ENCODE data around the gene TBX10.
"Not testable (repeated sequence)": the region's sequence is repeated elsewhere in the genome, so short reads cannot be mapped to it uniquely, and the experiment has no call there.

TBX10 gene

GRCh38 chr11:67599149-67599548 lies 40.4 kb downstream of the TBX10 start:
- DNase-seq (ENCODE audit: low read depth) = no peak

GRCh38 chr11:67597963-67598362 lies 41.6 kb downstream of the TBX10 start:
- DNase-seq (ENCODE audit: low read depth) = not testable (repeated sequence)

- DNase-seq (ENCODE audit: low read depth) = not testable (repeated sequence)
Observed at GRCh38 chr11:67597458-67597857, 42.1 kb downstream of the TBX10 start.

GRCh38 chr11:67596753-67597300 lies 42.7 kb downstream of the TBX10 start:
- no peak for DNase-seq (ENCODE audit: low read depth)

- no peak for DNase-seq (ENCODE audit: low read depth)
Observed at GRCh38 chr11:67594480-67594879, 45.1 kb downstream of the TBX10 start.

- no peak for DNase-seq (ENCODE audit: low read depth)
Observed at GRCh38 chr11:67593565-67593905, 46.0 kb downstream of the TBX10 start.

GRCh38 chr11:67592880-67593564 lies 46.5 kb downstream of the TBX10 start:
- DNase-seq (ENCODE audit: low read depth) = no peak

- not testable (repeated sequence) for DNase-seq (ENCODE audit: low read depth)
Observed at GRCh38 chr11:67588899-67589415, 50.6 kb downstream of the TBX10 start.

- DNase-seq (ENCODE audit: low read depth) = no peak
Observed at GRCh38 chr11:67588136-67588503, 51.4 kb downstream of the TBX10 start.

- DNase-seq (ENCODE audit: low read depth) = no peak
Observed at GRCh38 chr11:67586568-67587250, 52.9 kb downstream of the TBX10 start.

- DNase-seq (ENCODE audit: low read depth) = no peak
Observed at GRCh38 chr11:67585911-67586310, 53.7 kb downstream of the TBX10 start.

- no peak for DNase-seq (ENCODE audit: low read depth)
Observed at GRCh38 chr11:67584881-67585873, 54.4 kb downstream of the TBX10 start.

GRCh38 chr11:67584205-67584880 lies 55.2 kb downstream of the TBX10 start:
- no peak for DNase-seq (ENCODE audit: low read depth)

GRCh38 chr11:67583247-67584204 lies 56.0 kb downstream of the TBX10 start, which contains the start of gene GSTP1:
Gene GSTP1 (plus strand): TSS chr11:67583812. CDS start chr11:67583844, 32 bp downstream.
- DNase-seq (ENCODE audit: low read depth) = no peak

- DNase-seq (ENCODE audit: low read depth) = no peak
Observed at GRCh38 chr11:67582011-67582410, 57.6 kb downstream of the TBX10 start.

GRCh38 chr11:67581469-67581868 lies 58.1 kb downstream of the TBX10 start:
- no peak for DNase-seq (ENCODE audit: low read depth)
